HL-60 (cell line): ENCODE results near the gene LBR.
A peak's percentile ranks its signal among the peaks of the same experiment; 100 is the strongest.

Experiments used
- DNase-seq, 2 experiments: peaks; one replicate each; pipeline ENCODE4 v3.0.0-alpha.2; 2010 to 2020; ENCODE audit warnings: low read depth in 1 of 2, low spot score in 1 of 2
- H3K27ac ChIP-seq: fragments of 250-450 bp; sonication (Bioruptor Pico); replicated peaks from 2 replicates; pipeline ENCODE4 v1.5.1; 2020; ENCODE audit warnings: mild to moderate bottlenecking, moderate library complexity
- H3K27me3 ChIP-seq: fragments of 250-450 bp; sonication (Bioruptor Pico); 2 replicates; pipeline ENCODE4 v1.5.1; 2021; ENCODE audit warnings: mild to moderate bottlenecking, moderate library complexity; ENCODE audit not compliant: insufficient read depth, poor library complexity, severe bottlenecking
- H3K4me3 ChIP-seq: replicated peaks from 2 replicates; pipeline ENCODE4 v1.5.1; 2011; ENCODE audit warnings: mild to moderate bottlenecking, control low read depth, low read length; ENCODE audit not compliant: insufficient read depth
- CTCF ChIP-seq: IDR thresholded peaks from one replicate; pipeline ENCODE4 v1.5.1; 2011; ENCODE audit warnings: low read length, control low read depth, inconsistent platforms; ENCODE audit not compliant: insufficient read depth
- GABPA ChIP-seq: IDR thresholded peaks from 2 replicates; pipeline ENCODE4 v1.6.1; 2012; ENCODE audit warnings: low read depth
- POLR2AphosphoS5 ChIP-seq: IDR thresholded peaks from 2 replicates; pipeline ENCODE4 v1.6.1; 2012; ENCODE audit warnings: low read depth
- REST ChIP-seq: IDR thresholded peaks from 2 replicates; pipeline ENCODE4 v1.6.1; 2012; ENCODE audit warnings: low read depth; ENCODE audit not compliant: insufficient replicate concordance
- SPI1 ChIP-seq: IDR thresholded peaks from 2 replicates; pipeline ENCODE4 v1.6.1; 2012; ENCODE audit warnings: low read depth, mild to moderate bottlenecking, borderline replicate concordance

The LBR gene

GRCh38 chr1:225428881-225429455 is 1.1 kb upstream of the LBR start:
- Histone ChIP-seq H3K27ac (peak overlapping the region; percentile 87), H3K4me3 (peak overlapping the region; percentile 87), H3K27me3 (no peaks in the 10 kb centered on the region)
- TF ChIP-seq GABPA = no peak
- no peak for TF ChIP-seq REST
- TF ChIP-seq POLR2AphosphoS5 = no peak
- peak; percentile 61; the same call in 1 of the 2 replicates for TF ChIP-seq SPI1
- no peak for TF ChIP-seq CTCF
- no peak for DNase-seq

GRCh38 chr1:225428068-225428880 is 436 bp upstream of the LBR start:
- H3K27ac ChIP-seq = peak overlapping the region; percentile 88
- TF ChIP-seq POLR2AphosphoS5 (no peak; the same call in 1 of the 2 replicates), REST (peak; percentile 34)
- peak; percentile 84 to 92 for DNase-seq
- H3K4me3 ChIP-seq = peak overlapping the region; percentile 87
- H3K27me3 ChIP-seq = no peaks in the 10 kb centered on the region

GRCh38 chr1:225426395-225427234 is 1.2 kb downstream of the LBR start:
- TF ChIP-seq REST (peak; percentile 19), CTCF (no peak), SPI1 (peak; percentile 61; the same call in 1 of the 2 replicates), POLR2AphosphoS5 (0 out of 2 replicates have a peak, but pooled peaks have one; percentile 26)
- Histone ChIP-seq H3K27me3 (no peaks in the 10 kb centered on the region), H3K4me3 (peak overlapping the region; percentile 87), H3K27ac (peak overlapping the region; percentile 88)
- peak in 1 of 2 experiments; percentile 80 for DNase-seq
